Stimulated activated naive CD8-positive, alpha-beta T cell treated with anti-CD3 and anti-CD28 coated beads, Interleukin-15, amount 100 ng/mL, for 72 hours (primary cell): ENCODE results near the gene CPN2.
A peak's percentile ranks its signal among the peaks of the same experiment; 100 is the strongest.

Source experiments
- ATAC-seq: fragments of 150-1000 bp; cut with Tn5 transposase; 2 replicates; pipeline ENCODE4 v1.10.0; 2021; ENCODE audit warnings: mild to moderate bottlenecking, moderate library complexity
- DNase-seq, 2 donors: peaks; one replicate each; pipeline ENCODE4 v3.0.0; 2021 to 2022
- H3K27ac Mint-ChIP-seq, 2 donors: one replicate each; pipeline ENCODE4 v1.8.0; 2022; ENCODE audit warnings: mild to moderate bottlenecking in 2 of 2, mixed read lengths in 2 of 2, moderate library complexity in 2 of 2
- H3K27me3 Mint-ChIP-seq: one replicate; pipeline ENCODE4 v1.8.0; 2022; ENCODE audit warnings: mixed read lengths
- H3K4me1 Mint-ChIP-seq: one replicate; pipeline ENCODE4 v1.8.0; 2022; ENCODE audit warnings: mild to moderate bottlenecking, mixed read lengths
- H3K4me3 Mint-ChIP-seq, 2 donors: one replicate each; pipeline ENCODE4 v1.8.0; 2022; ENCODE audit warnings: mild to moderate bottlenecking in 2 of 2, mixed read lengths in 2 of 2, moderate library complexity in 1 of 2
- H3K9me3 Mint-ChIP-seq, 2 donors: one replicate each; pipeline ENCODE4 v1.8.0; 2022; ENCODE audit warnings: mixed read lengths in 2 of 2

Gene CPN2

GRCh38 chr3:194330160-194330559 lies 21.0 kb downstream of the CPN2 start:
- peaks cover 13% of the 10 kb centered on the region for H3K4me1 Mint-ChIP-seq
- ATAC-seq (no peak), DNase-seq (no peak)
- no peak overlapping the region for H3K27ac Mint-ChIP-seq
- H3K9me3 Mint-ChIP-seq: no peaks in the 10 kb centered on the region
- no peak overlapping the region for H3K4me3 Mint-ChIP-seq
- peaks cover 43% of the 10 kb centered on the region for H3K27me3 Mint-ChIP-seq

- peaks cover 43% of the 10 kb centered on the region for H3K27me3 Mint-ChIP-seq
- no peak overlapping the region for H3K4me3 Mint-ChIP-seq
- DNase-seq: no peak
- ATAC-seq: no peak
- H3K4me1 Mint-ChIP-seq: peaks cover 13% of the 10 kb centered on the region
- no peak overlapping the region for H3K27ac Mint-ChIP-seq
- H3K9me3 Mint-ChIP-seq: no peaks in the 10 kb centered on the region
Observed at GRCh38 chr3:194329583-194329965, 21.6 kb downstream of the CPN2 start.

GRCh38 chr3:194328942-194329582 lies 22.1 kb downstream of the CPN2 start:
- Mint-ChIP-seq H3K9me3 (no peaks in the 10 kb centered on the region), H3K4me1 (peaks cover 12% of the 10 kb centered on the region), H3K27ac (no peak overlapping the region), H3K27me3 (peaks cover 40% of the 10 kb centered on the region), H3K4me3 (no peak overlapping the region)
- no peak for ATAC-seq
- DNase-seq: no peak

- Mint-ChIP-seq H3K27me3 (peaks cover 31% of the 10 kb centered on the region), H3K4me3 (no peak overlapping the region), H3K4me1 (peaks cover 3% of the 10 kb centered on the region), H3K27ac (no peak overlapping the region), H3K9me3 (no peaks in the 10 kb centered on the region)
- ATAC-seq: peak; percentile 46
- peak in 1 of 2 donors; percentile 35 for DNase-seq
Observed at GRCh38 chr3:194328053-194328657, 23.0 kb downstream of the CPN2 start.

GRCh38 chr3:194327218-194328052 lies 23.7 kb downstream of the CPN2 start:
- Mint-ChIP-seq H3K9me3 (no peaks in the 10 kb centered on the region), H3K4me1 (peaks cover 7% of the 10 kb centered on the region), H3K27ac (no peak overlapping the region), H3K4me3 (no peak overlapping the region), H3K27me3 (peaks cover 24% of the 10 kb centered on the region)
- ATAC-seq (no peak), DNase-seq (peak in 1 of 2 donors; percentile 20)

- Mint-ChIP-seq H3K4me1 (peaks cover 9% of the 10 kb centered on the region), H3K27me3 (peaks cover 19% of the 10 kb centered on the region), H3K4me3 (no peak overlapping the region), H3K27ac (no peak overlapping the region), H3K9me3 (no peaks in the 10 kb centered on the region)
- ATAC-seq (no peak), DNase-seq (no peak)
Observed at GRCh38 chr3:194326968-194327217, 24.2 kb downstream of the CPN2 start.

- no peaks in the 10 kb centered on the region for H3K9me3 Mint-ChIP-seq
- no peak overlapping the region for H3K4me3 Mint-ChIP-seq
- no peak overlapping the region for H3K27ac Mint-ChIP-seq
- peak in 1 of 2 donors; percentile 23 for DNase-seq
- peaks cover 9% of the 10 kb centered on the region for H3K4me1 Mint-ChIP-seq
- peaks cover 14% of the 10 kb centered on the region for H3K27me3 Mint-ChIP-seq
- ATAC-seq: no peak
Observed at GRCh38 chr3:194326192-194326967, 24.7 kb downstream of the CPN2 start.

GRCh38 chr3:194325424-194326153 lies 25.5 kb downstream of the CPN2 start:
- peaks cover 9% of the 10 kb centered on the region for H3K27me3 Mint-ChIP-seq
- DNase-seq (no peak), ATAC-seq (peak; percentile 10)
- H3K4me3 Mint-ChIP-seq: no peak overlapping the region
- H3K9me3 Mint-ChIP-seq: no peaks in the 10 kb centered on the region
- H3K27ac Mint-ChIP-seq: no peak overlapping the region
- H3K4me1 Mint-ChIP-seq: peaks cover 9% of the 10 kb centered on the region

GRCh38 chr3:194324823-194325327 lies 26.3 kb downstream of the CPN2 start:
- DNase-seq: no peak
- Mint-ChIP-seq H3K27ac (no peak overlapping the region), H3K27me3 (peaks cover 2% of the 10 kb centered on the region), H3K4me1 (peaks cover 9% of the 10 kb centered on the region), H3K9me3 (no peaks in the 10 kb centered on the region), H3K4me3 (no peak overlapping the region)
- no peak for ATAC-seq

- peaks cover 9% of the 10 kb centered on the region for H3K4me1 Mint-ChIP-seq
- no peak overlapping the region for H3K4me3 Mint-ChIP-seq
- DNase-seq (peak; percentile 50 to 57), ATAC-seq (peak; percentile 78)
- H3K27ac Mint-ChIP-seq: peak overlapping the region in 1 of 2 donors; percentile 9
- peaks cover 7% of the 10 kb centered on the region for H3K27me3 Mint-ChIP-seq
- H3K9me3 Mint-ChIP-seq: peaks cover 7 to 8% of the 10 kb centered on the region in 2 donors
Observed at GRCh38 chr3:194323785-194324735, 27.1 kb downstream of the CPN2 start.

GRCh38 chr3:194322678-194323211 lies 28.4 kb downstream of the CPN2 start:
- Mint-ChIP-seq H3K9me3 (peaks cover 11 to 13% of the 10 kb centered on the region in 2 donors), H3K27me3 (peaks cover 18% of the 10 kb centered on the region), H3K27ac (no peak overlapping the region), H3K4me3 (peak overlapping the region in 1 of 2 donors; percentile 29), H3K4me1 (peaks cover 9% of the 10 kb centered on the region)
- ATAC-seq (peak; percentile 42), DNase-seq (no peak)

- peaks cover 11 to 13% of the 10 kb centered on the region in 2 donors for H3K9me3 Mint-ChIP-seq
- H3K4me3 Mint-ChIP-seq: peak overlapping the region in 1 of 2 donors; percentile 29
- peaks cover 9% of the 10 kb centered on the region for H3K4me1 Mint-ChIP-seq
- H3K27ac Mint-ChIP-seq: no peak overlapping the region
- peaks cover 26% of the 10 kb centered on the region for H3K27me3 Mint-ChIP-seq
- ATAC-seq: no peak
- no peak for DNase-seq
Observed at GRCh38 chr3:194321693-194322640, 29.2 kb downstream of the CPN2 start.

GRCh38 chr3:194320744-194321243 lies 30.3 kb downstream of the CPN2 start:
- Mint-ChIP-seq H3K27me3 (peaks cover 37% of the 10 kb centered on the region), H3K27ac (no peak overlapping the region), H3K9me3 (peaks cover 11 to 13% of the 10 kb centered on the region in 2 donors), H3K4me1 (peaks cover 19% of the 10 kb centered on the region), H3K4me3 (no peak overlapping the region)
- DNase-seq (no peak), ATAC-seq (no peak)
